HEK293 (cell line): ENCODE measurements around the gene MDFI.

Experiments
- CTCF ChIP-seq: fragments of 450-650 bp; formaldehyde crosslinking; IDR thresholded peaks from 2 replicates; pipeline ENCODE4 v1.5.1; 2016; ENCODE audit warnings: missing biosample characterization, missing genetic modification characterization
- KLF16 ChIP-seq: fragments of 450-650 bp; formaldehyde crosslinking; IDR thresholded peaks from 2 replicates; pipeline ENCODE4 v1.5.1; 2017; ENCODE audit warnings: missing biosample characterization, missing genetic modification characterization
- REST ChIP-seq: fragments of 450-650 bp; formaldehyde crosslinking; IDR thresholded peaks from 2 replicates; pipeline ENCODE4 v1.5.1; 2016; ENCODE audit warnings: missing biosample characterization, missing genetic modification characterization
- YY1 ChIP-seq: fragments of 450-650 bp; formaldehyde crosslinking; IDR thresholded peaks from 2 replicates; pipeline ENCODE4 v1.5.1; 2018; ENCODE audit warnings: missing biosample characterization, missing genetic modification characterization
- ZNF23 ChIP-seq: fragments of 450-650 bp; formaldehyde crosslinking; IDR thresholded peaks from 2 replicates; pipeline ENCODE4 v1.5.1; 2016; ENCODE audit warnings: missing biosample characterization, missing genetic modification characterization, borderline replicate concordance
- ZNF274 ChIP-seq, 2 experiments: fragments of 200-500 bp in 1 of 2; fragments of 450-650 bp in 1 of 2; sonication (Bioruptor generic) in 1 of 2; formaldehyde crosslinking in 1 of 2; IDR thresholded peaks; 2 replicates each; pipeline versions ENCODE4 v1.5.1 to v1.6.1; 2014 to 2016; ENCODE audit warnings: borderline replicate concordance in 1 of 2, inconsistent platforms in 1 of 2, low read length in 1 of 2, missing biosample characterization in 1 of 2, missing genetic modification characterization in 1 of 2
- ZNF449 ChIP-seq: fragments of 450-650 bp; formaldehyde crosslinking; IDR thresholded peaks from 2 replicates; pipeline ENCODE4 v1.5.1; 2017; ENCODE audit warnings: missing biosample characterization, mild to moderate bottlenecking, missing genetic modification characterization, moderate library complexity
- ZNF529 ChIP-seq: fragments of 450-650 bp; formaldehyde crosslinking; IDR thresholded peaks from 2 replicates; pipeline ENCODE4 v1.5.1; 2017; ENCODE audit warnings: missing genetic modification characterization, missing biosample characterization; ENCODE audit not compliant: insufficient replicate concordance
- ZNF544 ChIP-seq: fragments of 450-650 bp; formaldehyde crosslinking; IDR thresholded peaks from 2 replicates; pipeline ENCODE4 v1.5.0; 2017; ENCODE audit warnings: missing biosample characterization, missing genetic modification characterization

GRCh38 chr6:41596096-41596685, 42.1 kb upstream of the MDFI start:
- TF ChIP-seq YY1 (tag by site-specific recombination), result no peak
- no peak for TF ChIP-seq ZNF274 (IDR thresholded peaks at IDR 0.05; ENCODE audit: low read length)
- TF ChIP-seq ZNF274 (tag by site-specific recombination; IDR thresholded peaks at IDR 0.05; ENCODE audit: borderline replicate concordance), result no peak
- TF ChIP-seq CTCF (tag by site-specific recombination), result no peak
- TF ChIP-seq REST (tag by site-specific recombination), result no peak
- TF ChIP-seq ZNF544, result no peak
- no peak for TF ChIP-seq KLF16 (tag by site-specific recombination)
- TF ChIP-seq ZNF529, result no peak
- TF ChIP-seq ZNF449 (tag by site-specific recombination), result no peak
- no peak for TF ChIP-seq ZNF23
